Esophagus squamous epithelium (tissue), 5 donors: ENCODE measurements around the gene ANTXR1. TPM values are rescaled to one million over a fixed set of nuclear protein-coding genes. Genes with fewer than 3 reads are reported as not detected.

Source experiments
- DNase-seq: peaks from one replicate; lab custom pipeline; 2025; lab: John Stamatoyannopoulos, UW
- H3K27ac ChIP-seq, 4 donors: fragments of 200-600 bp; sonication (generic); one replicate each; pipeline ENCODE4 v1.5.1; 2016 to 2019; ENCODE audit warnings: mild to moderate bottlenecking in 1 of 4
- H3K27me3 ChIP-seq, 4 donors: fragments of 200-600 bp; sonication (generic); 1 replicate in 3 of 4; 2 replicates in 1 of 4; pipeline versions ENCODE4 v1.5.1 to v1.6.0; 2017 to 2021; ENCODE audit warnings: antibody characterized with exemption in 1 of 4
- H3K36me3 ChIP-seq, 3 donors: fragments of 200-600 bp; sonication (generic); one replicate each; pipeline ENCODE4 v1.5.1; 2016 to 2019
- H3K4me1 ChIP-seq, 3 donors: fragments of 200-600 bp; sonication (generic); one replicate each; pipeline ENCODE4 v1.5.1; 2017 to 2019
- H3K4me3 ChIP-seq, 4 donors: fragments of 200-600 bp; sonication (generic); 1 replicate in 3 of 4; 2 replicates in 1 of 4; pipeline ENCODE4 v1.5.1; 2016 to 2019; ENCODE audit warnings: mild to moderate bottlenecking in 2 of 4, moderate library complexity in 1 of 4
- H3K9me3 ChIP-seq, 3 donors: fragments of 200-600 bp; sonication (generic); one replicate each; pipeline ENCODE4 v1.5.1; 2016 to 2019
- CTCF ChIP-seq, 6 experiments: fragments of 450-650 bp in 4 of 6; fragments of 200-600 bp in 2 of 6; sonication (generic) in 2 of 6; IDR thresholded peaks; one replicate each; pipeline ENCODE4 v1.5.1; 2016 to 2019; ENCODE audit warnings: antibody characterized with exemption in 6 of 6, mild to moderate bottlenecking in 4 of 6, moderate library complexity in 4 of 6
- POLR2A ChIP-seq, 4 donors: fragments of 450-650 bp; IDR thresholded peaks; one replicate each; pipeline ENCODE4 v1.6.1; 2017; ENCODE audit warnings: antibody characterized with exemption in 4 of 4, mild to moderate bottlenecking in 4 of 4, moderate library complexity in 3 of 4
- WGBS, 2 donors: methylation state at CpG; one replicate each; pipeline ENCODE4 v1.1.5; 2018; 5-methylcytosine and 5-hydroxymethylcytosine counted together
- intact Hi-C: fragments of 100-400 bp; cut with DNase I; formaldehyde crosslinking; loops from one replicate; pipeline ENCODE4 v1.15.0; 2022
- total RNA-seq, 4 donors: library from RNA; depleted of rRNA; stranded (reverse); fragments of >200 nt; gene quantifications; one replicate each; pipeline ENCODE4 v1.1.0, GENCODE V29; 2016
- donor health status: DM: yes; HTN: yes; CAD: no.

The ANTXR1 gene
- total RNA-seq, 4 donors from 2014 or later: 7.8 to 50.9 (median 17.3) TPM

DNA sequence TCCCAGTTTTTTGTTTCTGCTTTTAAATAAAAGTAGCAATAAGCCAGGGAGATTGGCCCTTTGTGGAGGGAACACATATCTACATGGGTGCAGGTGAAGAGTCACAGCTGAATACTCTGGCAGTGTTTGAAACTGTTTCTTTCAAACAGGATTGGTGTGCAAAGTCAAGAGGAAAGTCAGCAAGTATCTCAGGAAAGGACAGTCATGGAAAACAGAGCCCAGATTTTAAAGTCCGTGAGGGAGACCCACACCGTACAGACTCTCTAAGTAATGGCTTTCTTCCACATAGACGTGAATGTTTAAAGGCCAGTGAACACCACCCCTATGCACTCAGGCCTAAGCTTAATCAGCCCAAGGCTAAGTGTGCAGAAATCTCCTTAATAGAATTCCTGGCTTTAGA lies 278.7 kb downstream of the ANTXR1 start:
- TF ChIP-seq CTCF (IDR thresholded peaks at IDR 0.05): no peak
- TF ChIP-seq POLR2A (IDR thresholded peaks at IDR 0.05): no peak
- intact Hi-C loops: no loop called here
- no peaks in the 10 kb centered on the region for H3K36me3 ChIP-seq
- H3K27ac ChIP-seq: no peak overlapping the region
- WGBS, 2 donors: 54 to 84% methylated on average over 3 of the region's 3 CpGs
- H3K27me3 ChIP-seq: no peaks in the 10 kb centered on the region
- H3K4me3 ChIP-seq: no peak overlapping the region
- DNase-seq: no peak
- H3K4me1 ChIP-seq: peaks cover 0 to 12% (median 4%) of the 10 kb centered on the region in 3 donors
- H3K9me3 ChIP-seq: no peaks in the 10 kb centered on the region

- Histone ChIP-seq H3K9me3 (no peaks in the 10 kb centered on the region), H3K4me3 (no peak overlapping the region), H3K27ac (no peak overlapping the region), H3K4me1 (peaks cover 0 to 12% (median 4%) of the 10 kb centered on the region in 3 donors), H3K27me3 (no peaks in the 10 kb centered on the region), H3K36me3 (no peaks in the 10 kb centered on the region)
- TF ChIP-seq CTCF (IDR thresholded peaks at IDR 0.05) (no peak), POLR2A (IDR thresholded peaks at IDR 0.05) (no peak)
- WGBS, 2 donors: 76 to 78% methylated on average over 3 of the region's 3 CpGs
- no peak for DNase-seq
- intact Hi-C loops: no loop called here
Observed at GRCh38 chr2:69292256-69292655, 279.3 kb downstream of the ANTXR1 start.

- Histone ChIP-seq H3K4me1 (peaks cover 0 to 22% (median 10%) of the 10 kb centered on the region in 3 donors), H3K27ac (no peak overlapping the region), H3K27me3 (no peaks in the 10 kb centered on the region), H3K4me3 (no peak overlapping the region), H3K9me3 (no peaks in the 10 kb centered on the region), H3K36me3 (no peaks in the 10 kb centered on the region)
- 93 to 97% methylated on average over 3 of the region's 3 CpGs for WGBS, 2 donors
- intact Hi-C loops: no loop called here
- DNase-seq: no peak
- TF ChIP-seq POLR2A (IDR thresholded peaks at IDR 0.05) (no peak), CTCF (IDR thresholded peaks at IDR 0.05) (no peak)
Observed at GRCh38 chr2:69296421-69296820, 283.4 kb downstream of the ANTXR1 start.

DNA sequence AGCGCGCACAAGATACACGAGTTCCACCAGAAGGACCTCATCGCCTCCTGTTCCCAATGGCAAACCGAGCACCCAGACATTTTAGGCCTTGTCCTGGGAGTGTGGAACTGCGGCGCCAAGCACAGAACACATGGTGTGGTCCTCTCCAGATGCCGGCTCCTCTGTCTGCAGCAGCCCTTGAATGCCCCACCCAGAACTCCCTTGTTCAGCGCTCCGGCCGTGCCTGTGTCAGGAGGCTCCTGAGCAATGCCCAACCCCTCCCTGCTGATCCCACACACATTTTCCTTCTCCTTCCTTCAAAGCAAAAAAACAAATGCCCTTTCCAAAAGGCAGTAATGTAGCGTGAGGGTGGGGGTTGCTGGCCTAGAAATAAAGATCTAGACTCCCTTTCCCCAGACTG lies 284.2 kb downstream of the ANTXR1 start:
- 80 to 90% methylated on average over 6 to 8 of the region's 12 CpGs for WGBS, 2 donors
- no peaks in the 10 kb centered on the region for H3K27me3 ChIP-seq
- DNase-seq: no peak
- no peaks in the 10 kb centered on the region for H3K9me3 ChIP-seq
- intact Hi-C loops: no loop called here
- H3K36me3 ChIP-seq: no peaks in the 10 kb centered on the region
- H3K4me3 ChIP-seq: no peak overlapping the region
- H3K4me1 ChIP-seq: peaks cover 0 to 17% (median 10%) of the 10 kb centered on the region in 3 donors
- no peak overlapping the region for H3K27ac ChIP-seq
- TF ChIP-seq CTCF (IDR thresholded peaks at IDR 0.05) (no peak), POLR2A (IDR thresholded peaks at IDR 0.05) (no peak)

DNA sequence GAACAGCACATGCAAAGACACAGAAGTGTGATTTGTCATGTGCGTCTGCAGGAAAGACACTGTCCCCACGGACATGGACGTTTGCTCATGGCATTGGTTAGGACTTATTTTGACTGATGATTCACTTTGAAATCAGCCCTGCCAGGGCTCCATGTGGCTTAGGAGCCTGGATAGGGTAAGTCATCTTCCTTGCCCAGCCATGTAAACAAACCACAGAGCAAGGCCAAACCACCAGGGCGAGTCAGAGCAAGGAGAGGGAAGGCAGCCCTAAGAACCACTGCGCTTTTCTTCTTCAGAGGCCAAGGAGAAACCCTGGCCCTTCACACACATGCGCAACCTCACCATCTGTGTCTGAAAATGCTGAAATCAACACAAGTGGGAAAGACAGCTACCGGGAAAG lies 285.3 kb downstream of the ANTXR1 start:
- no peaks in the 10 kb centered on the region for H3K36me3 ChIP-seq
- H3K9me3 ChIP-seq: no peaks in the 10 kb centered on the region
- intact Hi-C loops: no loop called here
- no peaks in the 10 kb centered on the region for H3K27me3 ChIP-seq
- TF ChIP-seq POLR2A (IDR thresholded peaks at IDR 0.05) (no peak), CTCF (IDR thresholded peaks at IDR 0.05) (peak in 1 of 6 experiments; percentile 7)
- H3K4me3 ChIP-seq: no peak overlapping the region
- no peak for DNase-seq
- WGBS, 2 donors: 35 to 42% methylated on average over 7 of the region's 7 CpGs
- H3K4me1 ChIP-seq: peaks cover 0 to 17% (median 10%) of the 10 kb centered on the region in 3 donors
- no peak overlapping the region for H3K27ac ChIP-seq
